ENCODE measurements around the gene RUBCN.

The RUBCN gene

DNA sequence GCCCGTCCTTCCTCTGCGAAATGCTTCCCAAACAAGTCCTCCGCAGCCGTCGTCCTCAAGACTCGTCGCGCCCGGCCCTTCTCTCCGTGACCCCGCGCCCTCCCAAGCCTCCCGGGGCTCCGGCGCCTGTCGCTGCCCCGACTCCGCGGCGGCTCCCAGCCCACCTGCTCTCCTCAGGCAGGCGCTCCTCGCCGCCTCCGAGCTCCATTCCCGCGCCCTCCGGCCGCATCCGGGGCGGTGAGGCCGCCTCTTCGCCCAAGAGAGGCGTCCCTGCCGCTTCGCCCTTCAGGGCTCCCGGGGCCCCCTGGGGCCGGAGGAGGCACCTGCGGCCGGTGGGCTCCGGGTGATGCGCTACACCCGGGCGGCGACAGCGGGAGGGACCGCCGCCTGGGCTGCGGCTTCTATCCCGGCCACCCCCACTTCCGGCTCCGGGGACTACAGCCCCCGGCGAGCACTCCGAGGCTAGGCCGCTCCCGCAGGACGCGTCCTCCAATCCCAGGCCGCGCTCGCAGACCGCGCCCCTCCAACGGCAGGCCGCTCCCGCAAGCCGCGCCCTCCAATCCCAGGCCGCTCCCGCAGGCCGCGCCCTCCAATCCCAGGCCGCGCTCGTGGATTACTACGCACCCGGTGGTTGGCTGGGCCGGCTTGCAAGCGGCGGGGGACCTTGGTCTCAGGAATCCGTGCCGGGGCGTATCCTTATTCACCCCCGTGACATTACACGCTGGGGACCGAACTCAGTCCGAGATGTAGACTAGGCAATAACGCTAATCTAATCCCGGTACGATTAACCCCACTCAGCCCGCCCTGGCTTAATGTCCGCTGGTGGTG lies at the start of gene RUBCN:
Gene RUBCN (minus strand): TSS at position 414 of the 828 bp plus-strand sequence. CDS start 185 bp downstream, at position 229.
- peak; percentile 99 for DNase-seq (ENCODE audit: low spot score)

DNA sequence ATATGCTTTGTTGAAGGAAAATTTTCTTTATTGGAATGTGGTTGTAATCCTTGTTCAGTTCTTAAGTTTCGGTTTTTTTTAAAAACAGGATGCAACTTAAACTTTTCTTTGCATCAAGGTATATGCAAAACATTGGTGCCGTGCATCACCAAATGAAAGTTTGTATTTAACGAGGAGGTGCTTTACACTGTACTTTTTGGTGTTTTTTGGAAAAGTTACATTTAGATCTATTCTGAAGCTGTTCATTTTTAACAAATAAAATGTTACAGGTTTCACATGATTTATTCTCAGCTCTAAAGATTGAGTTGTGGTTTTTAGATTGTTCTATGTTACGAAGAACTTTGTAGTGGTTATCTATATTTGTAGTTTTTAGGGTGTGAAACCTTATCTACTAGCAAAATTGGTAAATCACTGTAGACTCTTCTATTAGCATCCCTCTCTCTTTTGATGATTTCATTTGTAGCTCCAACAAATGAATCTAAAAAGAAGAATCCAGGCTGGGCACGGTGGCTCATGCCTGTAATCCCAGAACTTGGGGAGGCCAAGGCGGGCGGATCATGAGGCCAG lies 47.4 kb upstream of the RUBCN start:
- DNase-seq (ENCODE audit: low spot score), result no peak

- DNase-seq (ENCODE audit: low spot score), result no peak
These were observed 45.5 kb upstream of the RUBCN start for GRCh38 chr3:197782230-197782629.

DNA sequence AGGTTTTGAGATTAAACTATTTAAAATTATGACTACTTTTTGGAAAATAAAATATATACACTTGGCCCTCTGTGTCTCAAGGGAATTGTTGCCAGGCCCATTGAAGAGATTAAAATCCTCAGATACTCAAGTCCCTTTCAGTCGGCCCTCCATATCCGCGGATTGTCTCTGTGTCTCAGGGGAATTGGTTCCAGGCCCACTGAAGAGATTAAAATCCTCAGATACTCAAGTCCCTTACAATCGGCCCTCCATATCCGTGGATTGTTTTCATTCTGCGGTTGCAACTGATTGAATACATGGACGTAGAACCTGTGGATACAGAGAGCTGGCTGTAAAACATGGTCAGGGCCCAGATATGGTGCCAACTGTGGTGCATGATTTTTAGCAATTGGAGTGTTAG lies 38.6 kb upstream of the RUBCN start:
- DNase-seq (ENCODE audit: low spot score), result no peak

DNA sequence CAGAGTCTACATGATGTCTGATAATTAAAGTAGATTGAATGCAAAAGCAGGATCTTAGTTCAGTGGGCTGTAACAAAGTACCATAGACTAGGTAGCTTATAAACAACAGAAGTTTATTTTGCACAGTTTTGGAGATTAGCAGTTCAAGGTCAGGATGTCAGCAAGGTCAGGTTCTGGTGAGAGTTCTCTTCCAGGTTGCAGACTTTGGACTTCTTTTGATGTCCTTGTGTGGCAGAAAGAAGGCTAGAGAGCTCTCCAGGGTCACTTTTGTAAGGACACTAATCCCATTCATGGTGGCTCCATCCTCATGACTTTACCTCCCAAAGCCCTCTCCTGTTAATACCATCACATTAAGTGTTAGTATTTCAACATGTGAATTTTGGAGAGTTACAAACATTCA lies 25.1 kb upstream of the RUBCN start:
- DNase-seq (ENCODE audit: low spot score), result no peak

- no peak for DNase-seq (ENCODE audit: low spot score)
These were observed 21.8 kb upstream of the RUBCN start for GRCh38 chr3:197758512-197758911.

- no peak for DNase-seq (ENCODE audit: low spot score)
These were observed 20.0 kb upstream of the RUBCN start for GRCh38 chr3:197756704-197757103.

DNA sequence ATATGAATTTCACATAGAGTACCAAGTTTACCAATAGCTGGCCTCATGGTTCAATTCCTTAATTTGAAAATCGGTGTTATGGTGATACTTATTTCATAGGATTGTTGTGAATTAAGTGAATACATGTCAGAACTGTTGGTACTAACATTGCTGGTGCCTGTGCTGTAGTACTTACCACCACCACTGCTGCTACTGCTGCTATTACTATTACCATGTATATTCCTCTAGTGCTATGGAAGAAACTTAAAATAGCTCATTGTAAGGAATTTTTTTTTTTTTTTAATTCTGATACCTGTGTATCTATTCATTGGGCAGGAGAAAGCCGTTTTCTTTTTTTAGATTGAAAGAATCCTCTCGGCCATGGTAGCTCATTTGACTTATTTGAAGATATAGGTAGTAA lies 16.6 kb upstream of the RUBCN start:
- DNase-seq (ENCODE audit: low spot score), result no peak

GRCh38 chr3:197752107-197752506 lies 15.4 kb upstream of the RUBCN start:
- no peak for DNase-seq (ENCODE audit: low spot score)

GRCh38 chr3:197750858-197751737 lies 14.4 kb upstream of the RUBCN start:
- DNase-seq (ENCODE audit: low spot score), result peak; percentile 11

- DNase-seq (ENCODE audit: low spot score), result peak; percentile 83
These were observed 13.7 kb upstream of the RUBCN start for GRCh38 chr3:197750396-197750831.

DNA sequence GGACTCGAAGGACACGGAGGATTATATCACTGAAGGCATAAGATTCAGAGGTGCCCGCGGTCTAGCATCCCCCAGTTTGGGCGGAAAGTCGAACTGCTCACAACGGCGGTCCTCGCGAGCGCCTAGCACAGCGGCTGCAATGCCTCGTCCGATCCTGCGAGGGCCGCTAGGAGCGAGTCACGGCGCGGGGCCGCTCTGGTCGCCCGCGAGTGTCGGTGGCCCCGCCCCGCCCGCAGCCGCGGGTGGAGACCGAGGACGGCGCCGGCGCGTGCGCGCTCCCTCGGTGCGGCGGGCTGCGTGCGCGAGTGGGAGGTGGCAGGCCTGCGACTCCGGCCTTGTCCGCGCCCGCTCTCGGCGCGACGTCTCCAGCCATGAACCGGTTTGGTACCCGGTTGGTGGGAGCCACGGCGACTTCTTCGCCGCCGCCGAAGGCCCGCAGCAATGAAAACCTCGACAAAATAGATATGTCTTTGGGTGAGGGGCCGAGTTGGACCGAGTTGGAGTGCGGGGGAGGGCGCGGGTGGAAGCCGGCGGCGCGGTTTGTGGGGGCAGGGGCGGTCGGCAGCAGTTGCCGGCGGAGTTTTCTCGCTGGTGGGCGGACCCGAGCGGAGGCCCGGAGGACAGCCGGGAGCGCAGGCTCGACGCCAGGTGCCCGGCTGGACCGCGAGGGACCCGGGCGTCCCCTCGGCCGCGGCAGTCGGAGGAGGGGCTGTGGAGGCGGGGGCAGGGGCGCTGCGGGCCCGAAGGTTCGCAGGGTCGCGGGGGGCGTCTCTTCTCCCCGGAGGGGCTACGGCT lies 13.1 kb upstream of the RUBCN start, which contains the start of gene FYTTD1:
Gene FYTTD1 (plus strand): TSS at position 283 of the 795 bp plus-strand sequence. CDS start 89 bp downstream, at position 372.
- DNase-seq (ENCODE audit: low spot score), result peak; percentile 88

- DNase-seq (ENCODE audit: low spot score), result peak; percentile 71
These were observed 12.6 kb upstream of the RUBCN start for GRCh38 chr3:197749315-197749600.

GRCh38 chr3:197748597-197749314 lies 12.1 kb upstream of the RUBCN start:
- DNase-seq (ENCODE audit: low spot score), result no peak

DNA sequence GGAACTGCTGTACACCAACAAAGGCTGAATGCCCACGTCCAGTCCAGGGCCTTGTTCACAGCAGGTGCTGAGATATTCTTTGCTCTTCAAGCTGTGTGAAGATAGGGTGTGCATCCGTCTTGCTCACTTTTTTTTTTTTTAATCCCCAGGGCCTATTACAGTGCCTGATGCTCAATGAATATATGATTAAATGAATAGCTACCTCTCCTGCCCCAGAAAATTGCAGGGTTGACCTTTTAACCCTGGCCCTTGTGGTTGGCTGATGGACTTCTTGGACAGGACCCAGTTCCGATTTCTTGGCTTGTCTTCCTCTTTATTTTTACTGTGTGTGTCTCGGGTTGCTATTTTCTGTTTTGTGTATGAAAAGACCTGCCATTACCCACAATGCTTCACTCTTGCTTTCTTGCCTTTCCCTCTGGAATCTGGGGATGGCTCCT lies 10.1 kb upstream of the RUBCN start:
- DNase-seq (ENCODE audit: low spot score), result no peak

- DNase-seq (ENCODE audit: low spot score), result no peak
These were observed 9.5 kb upstream of the RUBCN start for GRCh38 chr3:197746209-197746608.

DNA sequence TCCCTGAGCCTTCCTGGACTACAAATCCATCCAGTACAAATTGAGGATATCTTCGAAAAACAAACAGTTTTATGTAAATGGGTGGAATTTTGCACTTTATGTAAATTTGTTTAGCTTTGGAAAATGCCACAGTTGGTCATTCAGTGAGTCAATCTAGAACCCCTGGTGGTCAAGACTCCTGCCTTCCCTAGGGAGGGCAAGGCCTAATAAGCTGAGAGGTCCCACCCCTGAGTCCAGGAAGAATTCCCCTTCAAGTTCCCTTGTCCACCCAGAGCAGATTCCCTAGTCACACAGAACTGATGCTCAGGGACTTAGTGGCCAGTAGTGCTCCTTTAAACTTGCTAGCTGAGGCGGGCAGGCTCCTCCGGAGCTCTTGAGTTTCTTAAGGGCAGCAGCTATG lies 6.1 kb upstream of the RUBCN start:
- DNase-seq (ENCODE audit: low spot score), result no peak

DNA sequence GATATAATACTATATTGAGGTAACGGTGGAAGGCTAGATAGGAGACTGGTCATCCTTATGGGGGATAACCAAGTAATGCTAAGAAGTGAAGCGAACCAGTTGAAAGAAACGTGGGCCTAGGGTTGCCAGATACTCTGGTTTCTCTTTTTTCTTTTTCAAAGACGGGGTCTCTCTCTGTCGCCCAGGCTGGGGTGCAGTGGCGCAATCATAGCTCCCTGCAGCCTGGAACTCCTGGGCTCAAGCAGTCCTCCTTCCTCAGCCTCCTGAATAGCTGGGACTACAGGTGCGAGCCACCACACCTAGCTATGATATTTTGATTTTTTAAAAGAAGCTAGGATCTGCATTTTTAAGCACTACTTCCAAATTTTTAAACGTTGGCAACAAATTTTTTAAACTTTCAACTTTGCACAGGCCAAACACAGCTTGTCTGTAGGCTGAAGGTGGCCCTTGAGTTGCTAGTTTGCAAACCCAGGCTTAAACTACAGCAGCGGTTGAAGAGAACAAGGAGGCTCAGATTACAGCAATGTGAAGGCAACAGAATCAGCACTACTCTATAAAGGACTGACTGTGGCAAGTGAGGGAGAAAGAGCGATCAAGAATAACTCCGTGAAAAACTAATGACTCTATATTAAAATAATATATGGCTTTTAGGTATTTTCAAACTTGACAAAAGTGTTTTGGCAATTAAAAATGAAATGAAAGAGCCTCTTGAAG lies 1.2 kb upstream of the RUBCN start:
- DNase-seq (ENCODE audit: low spot score), result no peak

GRCh38 chr3:197737319-197737649 lies 580 bp upstream of the RUBCN start:
- no peak for DNase-seq (ENCODE audit: low spot score)

GRCh38 chr3:197736010-197736490 lies 654 bp downstream of the RUBCN start:
- DNase-seq (ENCODE audit: low spot score), result peak; percentile 43
